ENCODE results near the gene COL9A2.

The COL9A2 gene

GRCh38 chr1:40256401-40257084 lies 60.5 kb downstream of the COL9A2 start:
- ATAC-seq = no peak

- ATAC-seq = no peak
These were observed 61.9 kb downstream of the COL9A2 start for GRCh38 chr1:40255231-40255630.

- ATAC-seq = no peak
These were observed 64.5 kb downstream of the COL9A2 start for GRCh38 chr1:40252601-40253000.

GRCh38 chr1:40251456-40251855 lies 65.6 kb downstream of the COL9A2 start:
- ATAC-seq = no peak
